ENCODE data around the gene FAHD2A. TPM values are rescaled to one million over a fixed set of nuclear protein-coding genes. Genes with fewer than 3 reads are reported as not detected.

Gene FAHD2A
- total and polyA plus RNA-seq, 2 of the 8 experiments (the other 6 are each of a cell fraction or from before 2014, with no cell fraction given): 24.2 to 26.7 TPM

DNA sequence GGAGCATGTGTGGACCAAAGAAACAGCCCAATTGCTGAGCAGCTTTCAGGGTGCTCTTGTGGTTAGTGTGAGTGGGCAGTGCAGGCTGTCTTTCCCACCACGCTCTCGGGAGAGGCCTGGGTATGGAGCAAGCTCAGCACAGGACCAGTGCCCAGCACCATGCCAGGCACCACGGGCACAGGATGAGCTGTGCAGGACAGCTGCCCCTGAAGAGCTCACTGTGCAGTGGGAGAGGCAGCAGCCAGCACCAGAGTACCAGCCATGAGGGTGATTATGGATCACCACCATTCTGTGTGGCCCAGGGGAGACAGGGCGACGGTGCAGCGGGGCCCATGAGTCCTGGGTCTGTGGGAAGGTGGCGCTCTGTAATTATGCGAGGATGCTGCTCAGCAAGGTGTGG, 29.7 kb upstream of the FAHD2A start:
- Histone ChIP-seq H3K27ac (ENCODE audit: low read depth, low read length) (no peak overlapping the region), H2AK5ac (ENCODE audit: low read depth, low read length) (no peak overlapping the region), H3K9ac (replicated peaks in 1 of 4; ENCODE audit: extremely low read depth in 1 of 4, low read depth in 3 of 4, low read length in 3 of 4) (no peak overlapping the region), H4K20me1 (replicated peaks in 1 of 2; ENCODE audit: control insufficient read depth in 1 of 2, insufficient read depth in 2 of 2, low read length in 2 of 2) (no peaks in the 10 kb centered on the region), H3K18ac (ENCODE audit: extremely low read depth, low read length) (no peak overlapping the region), H4K5ac (ENCODE audit: insufficient read length, low read depth, low read length) (no peak overlapping the region), H3K23ac (ENCODE audit: insufficient read length) (no peak overlapping the region), H3K4me3 (ENCODE audit: extremely low read depth in 1 of 4, insufficient read depth in 2 of 4, low read depth in 3 of 4, low read length in 4 of 4) (no peak overlapping the region), H4K8ac (ENCODE audit: extremely low read depth, insufficient read depth, low read length) (no peak overlapping the region), H3K56ac (replicated peaks; ENCODE audit: insufficient read length, low read depth, low read length) (no peak overlapping the region), H2AFZ (ENCODE audit: low read length) (no peak overlapping the region), H4K91ac (replicated peaks; ENCODE audit: insufficient read length, low read length) (no peak overlapping the region), H3K4ac (replicated peaks; ENCODE audit: insufficient read length, low read depth, low read length) (no peak overlapping the region), H3K9me3 (ENCODE audit: insufficient read depth in 2 of 2, low read depth in 1 of 2, low read length in 1 of 2) (peaks cover 58 to 83% of the 10 kb centered on the region in 2 experiments), H3K79me1 (ENCODE audit: low read depth, low read length) (no peaks in the 10 kb centered on the region), H3K4me1 (replicated peaks in 1 of 4; ENCODE audit: control insufficient read depth in 3 of 4, insufficient read depth in 4 of 4, low read length in 3 of 4) (peaks cover 0 to 4% (median 0%) of the 10 kb centered on the region in 4 experiments; a peak in 1 of 7 replicates), H3K4me2 (ENCODE audit: insufficient read depth in 1 of 2, low read depth in 2 of 2, low read length in 2 of 2) (no peak overlapping the region), H3K27me3 (replicated peaks in 1 of 4; ENCODE audit: control insufficient read depth in 3 of 4, extremely low read depth in 1 of 4, insufficient read depth in 3 of 4, low read length in 3 of 4) (no peaks in the 10 kb centered on the region), H2BK12ac (ENCODE audit: low read depth, low read length) (no peak overlapping the region), H3K79me2 (ENCODE audit: control insufficient read depth in 1 of 2, insufficient read depth in 2 of 2, low read length in 2 of 2) (no peaks in the 10 kb centered on the region), H2BK15ac (ENCODE audit: low read length) (no peak overlapping the region), H2BK20ac (ENCODE audit: low read length) (no peak overlapping the region), H2BK5ac (ENCODE audit: low read depth, low read length) (no peak overlapping the region), H2BK120ac (replicated peaks; ENCODE audit: low read depth, low read length) (no peak overlapping the region), H3K23me2 (ENCODE audit: low read depth, low read length) (no peaks in the 10 kb centered on the region), H3K14ac (ENCODE audit: insufficient read length) (no peak overlapping the region), H3K36me3 (ENCODE audit: control insufficient read depth in 2 of 4, insufficient read depth in 4 of 4, low read length in 3 of 4) (no peaks in the 10 kb centered on the region)
- DNase-seq (ENCODE audit: low read depth in 1 of 2, low spot score in 2 of 2) (no peak), FAIRE-seq (no peak)
- WGBS, 2 experiments (ENCODE audit: extremely low coverage in 1 of 2, insufficient coverage in 1 of 2, insufficient read length in 1 of 2, insufficient replicate concordance in 2 of 2, low coverage in 1 of 2, low lambda C conversion rate in 2 of 2, missing lambda C conversion rate in 1 of 2): 80% methylated on average over 7 of the region's 8 CpGs; no CpG with 5 or more reads in 1 of the 2 experiments
- ChIA-PET POLR2A (ENCODE audit: partially characterized antibody) (no interaction called here), CTCF (ENCODE audit: partially characterized antibody) (no interaction called here)
- TF ChIP-seq, protein P1, sequence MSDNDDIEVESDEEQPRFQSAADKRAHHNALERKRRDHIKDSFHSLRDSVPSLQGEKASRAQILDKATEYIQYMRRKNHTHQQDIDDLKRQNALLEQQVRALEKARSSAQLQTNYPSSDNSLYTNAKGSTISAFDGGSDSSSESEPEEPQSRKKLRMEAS (IDR thresholded peaks at IDR 0.05): no peak
- TF ChIP-seq, protein P2, sequence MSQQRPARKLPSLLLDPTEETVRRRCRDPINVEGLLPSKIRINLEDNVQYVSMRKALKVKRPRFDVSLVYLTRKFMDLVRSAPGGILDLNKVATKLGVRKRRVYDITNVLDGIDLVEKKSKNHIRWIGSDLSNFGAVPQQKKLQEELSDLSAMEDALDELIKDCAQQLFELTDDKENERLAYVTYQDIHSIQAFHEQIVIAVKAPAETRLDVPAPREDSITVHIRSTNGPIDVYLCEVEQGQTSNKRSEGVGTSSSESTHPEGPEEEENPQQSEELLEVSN (IDR thresholded peaks at IDR 0.05): no peak
- TF ChIP-seq, protein P3, sequence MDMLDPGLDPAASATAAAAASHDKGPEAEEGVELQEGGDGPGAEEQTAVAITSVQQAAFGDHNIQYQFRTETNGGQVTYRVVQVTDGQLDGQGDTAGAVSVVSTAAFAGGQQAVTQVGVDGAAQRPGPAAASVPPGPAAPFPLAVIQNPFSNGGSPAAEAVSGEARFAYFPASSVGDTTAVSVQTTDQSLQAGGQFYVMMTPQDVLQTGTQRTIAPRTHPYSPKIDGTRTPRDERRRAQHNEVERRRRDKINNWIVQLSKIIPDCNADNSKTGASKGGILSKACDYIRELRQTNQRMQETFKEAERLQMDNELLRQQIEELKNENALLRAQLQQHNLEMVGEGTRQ (IDR thresholded peaks at IDR 0.05; ENCODE audit: low read length): no peak
- TF ChIP-seq SIN3A (conservative IDR thresholded peaks at IDR 0.05 in 1 of 2, IDR thresholded peaks at IDR 0.05 in 1 of 2; ENCODE audit: low read depth in 1 of 2, low read length in 2 of 2) (no peak), CBX5 (IDR thresholded peaks at IDR 0.05; ENCODE audit: low read depth, low read length) (no peak), EGR1 (IDR thresholded peaks at IDR 0.05; ENCODE audit: borderline replicate concordance, low read depth, low read length) (no peak), HDAC2 (IDR thresholded peaks at IDR 0.05; ENCODE audit: borderline replicate concordance in 1 of 2, low read depth in 2 of 2, low read length in 2 of 2) (no peak), CHD2 (IDR thresholded peaks at IDR 0.05; ENCODE audit: low read length) (no peak), FOSL1 (IDR thresholded peaks at IDR 0.05; ENCODE audit: insufficient read depth, low read depth, low read length) (no peak)
- TF ChIP-seq, protein P4, sequence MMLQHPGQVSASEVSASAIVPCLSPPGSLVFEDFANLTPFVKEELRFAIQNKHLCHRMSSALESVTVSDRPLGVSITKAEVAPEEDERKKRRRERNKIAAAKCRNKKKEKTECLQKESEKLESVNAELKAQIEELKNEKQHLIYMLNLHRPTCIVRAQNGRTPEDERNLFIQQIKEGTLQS (IDR thresholded peaks at IDR 0.05; ENCODE audit: insufficient read depth, low read depth, low read length): no peak
